ENCODE results near the gene SUSD6.

SUSD6 gene

GRCh38 chr14:69667938-69668335 lies 56.5 kb downstream of the SUSD6 start:
- Histone ChIP-seq H3K4me1 (ENCODE audit: low read length) (peaks cover 11% of the 10 kb centered on the region; the same call in 1 of the 2 replicates), H4K20me1 (ENCODE audit: insufficient read depth, low read length) (no peaks in the 10 kb centered on the region), H3K9me2 (replicated peaks; ENCODE audit: insufficient read depth, low read length) (no peaks in the 10 kb centered on the region), H3K4me3 (ENCODE audit: low read length) (no peak overlapping the region), H3K79me2 (ENCODE audit: low read length) (peaks cover 90% of the 10 kb centered on the region), H3K36me3 (replicated peaks; ENCODE audit: insufficient read depth, low read length) (no peaks in the 10 kb centered on the region), H3K27ac (ENCODE audit: low read length) (no peak overlapping the region), H3K9ac (ENCODE audit: low read length) (no peak overlapping the region), H3F3A (ENCODE audit: insufficient read depth, low read length) (peaks cover 3% of the 10 kb centered on the region; the same call in 1 of the 2 replicates), H3K9me3 (replicated peaks; ENCODE audit: insufficient read depth, low read length) (no peaks in the 10 kb centered on the region), H3K27me3 (replicated peaks; ENCODE audit: insufficient read depth, low read length) (no peaks in the 10 kb centered on the region), H2AFZ (ENCODE audit: low read length) (no peak overlapping the region), H3K4me2 (ENCODE audit: low read depth, low read length) (no peak overlapping the region)
- no peak for DNase-seq
- TF ChIP-seq EZH2phosphoT487 (IDR thresholded peaks at IDR 0.05; ENCODE audit: low read length) = no peak
- no peak for TF ChIP-seq CTCF (IDR thresholded peaks at IDR 0.05; ENCODE audit: low read length)
- TF ChIP-seq EZH2 (optimal IDR thresholded peaks at IDR 0.05; ENCODE audit: low read depth, low read length) = no peak

DNA sequence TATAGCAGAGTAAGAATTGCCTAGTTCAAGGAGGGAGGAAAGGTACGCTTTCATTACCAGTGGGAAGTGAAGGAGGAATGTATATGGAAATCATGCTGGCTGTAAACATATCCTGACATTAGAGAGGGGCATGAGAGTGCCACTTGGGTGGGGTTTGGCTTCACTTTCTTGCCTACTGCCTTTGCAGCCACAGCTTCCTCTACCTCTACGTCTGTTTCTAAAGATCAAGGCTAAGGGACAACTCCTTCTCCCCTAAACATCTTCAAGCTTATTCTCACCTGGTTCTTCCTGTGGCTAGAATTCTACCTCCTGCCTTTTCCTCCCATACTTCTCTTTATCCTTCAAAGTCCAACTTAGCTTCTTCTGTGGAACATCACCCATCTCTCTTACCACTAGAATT lies 58.0 kb downstream of the SUSD6 start:
- H4K20me1 ChIP-seq (ENCODE audit: insufficient read depth, low read length) = no peaks in the 10 kb centered on the region
- H3K4me2 ChIP-seq (ENCODE audit: low read depth, low read length) = no peak overlapping the region

GRCh38 chr14:69670093-69670492 lies 58.7 kb downstream of the SUSD6 start:
- Histone ChIP-seq H3K4me2 (ENCODE audit: low read depth, low read length) (no peak overlapping the region), H3K27me3 (replicated peaks; ENCODE audit: insufficient read depth, low read length) (no peaks in the 10 kb centered on the region), H3K36me3 (replicated peaks; ENCODE audit: insufficient read depth, low read length) (no peaks in the 10 kb centered on the region), H2AFZ (ENCODE audit: low read length) (no peak overlapping the region), H3K9me2 (replicated peaks; ENCODE audit: insufficient read depth, low read length) (no peaks in the 10 kb centered on the region), H3K4me1 (ENCODE audit: low read length) (peaks cover 25% of the 10 kb centered on the region), H3K79me2 (ENCODE audit: low read length) (peaks cover 89% of the 10 kb centered on the region), H3K9ac (ENCODE audit: low read length) (no peak overlapping the region), H3K9me3 (replicated peaks; ENCODE audit: insufficient read depth, low read length) (no peaks in the 10 kb centered on the region), H3K27ac (ENCODE audit: low read length) (no peak overlapping the region), H4K20me1 (ENCODE audit: insufficient read depth, low read length) (no peaks in the 10 kb centered on the region), H3F3A (ENCODE audit: insufficient read depth, low read length) (peaks cover 8% of the 10 kb centered on the region), H3K4me3 (ENCODE audit: low read length) (no peak overlapping the region)
- no peak for DNase-seq
- TF ChIP-seq EZH2phosphoT487 (IDR thresholded peaks at IDR 0.05; ENCODE audit: low read length) (no peak), EZH2 (optimal IDR thresholded peaks at IDR 0.05; ENCODE audit: low read depth, low read length) (no peak), CTCF (IDR thresholded peaks at IDR 0.05; ENCODE audit: low read length) (no peak)

More for the DNA sequence above, 58.0 kb downstream of the SUSD6 start:
- Histone ChIP-seq H3F3A (ENCODE audit: insufficient read depth, low read length) (peaks cover 8% of the 10 kb centered on the region), H3K36me3 (replicated peaks; ENCODE audit: insufficient read depth, low read length) (no peaks in the 10 kb centered on the region), H3K79me2 (ENCODE audit: low read length) (peaks cover 89% of the 10 kb centered on the region), H3K4me1 (ENCODE audit: low read length) (peaks cover 25% of the 10 kb centered on the region), H3K4me3 (ENCODE audit: low read length) (no peak overlapping the region), H2AFZ (ENCODE audit: low read length) (no peak overlapping the region), H3K27me3 (replicated peaks; ENCODE audit: insufficient read depth, low read length) (no peaks in the 10 kb centered on the region), H3K27ac (ENCODE audit: low read length) (no peak overlapping the region), H3K9me3 (replicated peaks; ENCODE audit: insufficient read depth, low read length) (no peaks in the 10 kb centered on the region), H3K9ac (ENCODE audit: low read length) (no peak overlapping the region), H3K9me2 (replicated peaks; ENCODE audit: insufficient read depth, low read length) (no peaks in the 10 kb centered on the region)
- DNase-seq = no peak
- TF ChIP-seq EZH2phosphoT487 (IDR thresholded peaks at IDR 0.05; ENCODE audit: low read length) (no peak), CTCF (IDR thresholded peaks at IDR 0.05; ENCODE audit: low read length) (no peak), EZH2 (optimal IDR thresholded peaks at IDR 0.05; ENCODE audit: low read depth, low read length) (no peak)

All from MM.1S (cell line).